Stimulated activated CD4-positive, alpha-beta T cell treated with anti-CD3 and anti-CD28 coated beads, Interleukin-15, amount 100 ng/mL, for 24 hours (primary cell): ENCODE measurements around the gene SBNO2.

ENCODE experiments used
- DNase-seq: peaks from one replicate; pipeline ENCODE4 v3.0.0-alpha.2; 2020

SBNO2 gene

GRCh38 chr19:1085053-1085658, 88.9 kb downstream of the SBNO2 start:
- peak; percentile 3 for DNase-seq

- peak; percentile 52 for DNase-seq
Measured at GRCh38 chr19:1084024-1084868, 89.8 kb downstream of the SBNO2 start.

- DNase-seq = peak; percentile 4
Measured at GRCh38 chr19:1082928-1083816, 90.9 kb downstream of the SBNO2 start.

GRCh38 chr19:1082165-1082927, 91.7 kb downstream of the SBNO2 start:
- DNase-seq = peak; percentile 85

- peak; percentile 1 for DNase-seq
Measured at GRCh38 chr19:1081301-1082164, 92.5 kb downstream of the SBNO2 start.

GRCh38 chr19:1080360-1081161, 93.5 kb downstream of the SBNO2 start:
- peak; percentile 12 for DNase-seq

GRCh38 chr19:1079566-1080111, 94.4 kb downstream of the SBNO2 start:
- DNase-seq = peak; percentile 89

- DNase-seq = peak; percentile 94
Measured at GRCh38 chr19:1076951-1077350, 97.1 kb downstream of the SBNO2 start.

GRCh38 chr19:1076046-1076386, 98.1 kb downstream of the SBNO2 start:
- DNase-seq = no peak

- peak; percentile 91 for DNase-seq
Measured at GRCh38 chr19:1074544-1075283, 99.4 kb downstream of the SBNO2 start.

- no peak for DNase-seq
Measured at GRCh38 chr19:1073956-1074517, 100.0 kb downstream of the SBNO2 start.

GRCh38 chr19:1073063-1073955, 100.8 kb downstream of the SBNO2 start:
- no peak for DNase-seq

GRCh38 chr19:1072371-1073015, 101.6 kb downstream of the SBNO2 start:
- no peak for DNase-seq

- DNase-seq = no peak
Measured at GRCh38 chr19:1070931-1071791, 102.9 kb downstream of the SBNO2 start.

- DNase-seq = peak; percentile 2
Measured at GRCh38 chr19:1070576-1070930, 103.5 kb downstream of the SBNO2 start.

- DNase-seq = peak; percentile 75
Measured at GRCh38 chr19:1069009-1069779, 104.9 kb downstream of the SBNO2 start.
